GM19324 (cell line): Measurements from ENCODE around the gene NAGA.
"Not testable (repeated sequence)": the region's sequence is repeated elsewhere in the genome, so short reads cannot be mapped to it uniquely, and the experiment has no call there.

Experiments
- ATAC-seq: cut with Tn5 transposase; IDR thresholded peaks from one replicate; pipeline ENCODE4 v1.9.1; 2021; ENCODE audit warnings: mild to moderate bottlenecking, moderate library complexity; ENCODE audit not compliant: unreplicated experiment, low FRiP score

The NAGA gene

GRCh38 chr22:42076764-42077485 is 6.3 kb upstream of the NAGA start:
- ATAC-seq = no peak

GRCh38 chr22:42074846-42075676 is 4.4 kb upstream of the NAGA start:
- no peak for ATAC-seq

DNA sequence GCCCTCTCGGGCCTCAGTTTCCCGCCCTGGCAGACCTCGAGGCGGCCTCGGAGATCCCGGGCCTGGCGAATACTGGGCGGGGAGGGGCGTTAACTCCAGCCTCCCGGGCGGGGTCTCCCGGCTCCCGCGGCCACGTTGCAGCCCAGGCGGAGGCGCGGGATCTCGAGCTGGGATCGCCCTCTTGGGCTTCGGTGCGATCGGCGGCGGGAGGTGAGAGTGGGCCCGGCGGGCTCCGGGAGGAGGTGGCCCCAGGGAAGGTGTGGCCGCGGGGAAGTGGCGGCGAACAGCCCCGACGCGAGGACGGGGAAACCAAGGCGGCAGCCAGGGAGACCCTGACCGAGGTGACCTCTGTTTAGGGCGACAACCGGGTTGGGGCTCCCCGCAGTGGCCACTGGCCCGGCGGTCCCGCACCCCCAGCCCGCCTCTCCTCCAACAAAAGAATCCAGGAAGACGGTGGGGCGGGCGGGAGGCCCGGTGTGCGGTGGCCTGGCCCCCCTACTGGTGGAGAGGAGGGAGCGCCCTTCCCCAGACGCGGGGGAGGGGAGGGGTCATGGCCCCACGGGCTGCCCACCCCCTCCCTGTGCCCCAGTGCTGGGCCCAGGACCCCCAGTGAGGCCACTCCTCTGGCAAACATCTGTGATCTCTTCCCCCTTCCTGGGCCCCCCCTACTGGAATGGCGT is 3.7 kb upstream of the NAGA start, which contains the start of gene PHETA2:
Gene PHETA2 (plus strand): TSS at position 117 of the 680 bp plus-strand sequence. CDS start 3,046 bp downstream, outside the sequence.
- no peak for ATAC-seq

GRCh38 chr22:42073621-42074041 is 3.0 kb upstream of the NAGA start:
- ATAC-seq = no peak

- ATAC-seq = no peak
These were observed 2.2 kb upstream of the NAGA start for GRCh38 chr22:42072606-42073330.

DNA sequence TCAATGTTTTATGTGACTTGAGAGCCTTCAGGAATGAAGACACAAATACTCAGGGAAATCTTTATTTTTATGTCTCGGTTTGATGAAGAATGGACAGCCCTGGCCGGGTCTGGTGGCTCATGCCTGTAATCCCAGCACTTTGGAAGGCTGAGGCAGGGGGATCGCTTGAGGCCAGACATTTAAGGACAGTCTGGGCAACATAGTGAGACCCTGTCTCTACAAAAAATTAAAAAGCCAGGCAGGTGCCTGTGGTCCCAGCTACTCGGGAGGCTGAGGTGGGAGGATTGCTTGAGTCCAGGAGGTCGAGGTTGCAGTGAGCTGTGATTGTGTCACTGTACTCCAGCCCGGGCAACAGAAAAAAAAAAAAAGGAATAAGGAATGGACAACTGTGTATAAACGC is 896 bp upstream of the NAGA start:
- not testable (repeated sequence) for ATAC-seq

GRCh38 chr22:42069801-42070516 is 653 bp downstream of the NAGA start:
- ATAC-seq = no peak

DNA sequence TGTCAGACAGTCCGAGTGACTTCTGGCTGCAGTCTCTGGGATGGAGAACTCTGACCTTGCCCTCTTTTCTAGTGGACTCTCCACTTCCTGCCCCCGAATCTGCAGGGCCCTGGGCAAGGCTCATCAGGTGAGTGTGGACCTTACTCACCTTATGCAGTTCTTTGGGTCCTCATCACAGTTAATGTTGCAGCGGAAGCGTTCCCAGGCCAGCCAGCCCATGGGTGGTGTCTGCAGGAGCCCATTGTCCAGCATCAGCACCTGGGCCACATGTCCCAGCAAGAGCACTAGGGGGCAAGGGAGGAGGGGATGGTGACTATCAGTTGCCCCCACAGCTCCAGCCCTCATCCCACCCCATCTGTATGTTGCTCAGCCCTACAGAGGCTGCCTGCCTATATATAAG is 2.3 kb downstream of the NAGA start:
- ATAC-seq = no peak

DNA sequence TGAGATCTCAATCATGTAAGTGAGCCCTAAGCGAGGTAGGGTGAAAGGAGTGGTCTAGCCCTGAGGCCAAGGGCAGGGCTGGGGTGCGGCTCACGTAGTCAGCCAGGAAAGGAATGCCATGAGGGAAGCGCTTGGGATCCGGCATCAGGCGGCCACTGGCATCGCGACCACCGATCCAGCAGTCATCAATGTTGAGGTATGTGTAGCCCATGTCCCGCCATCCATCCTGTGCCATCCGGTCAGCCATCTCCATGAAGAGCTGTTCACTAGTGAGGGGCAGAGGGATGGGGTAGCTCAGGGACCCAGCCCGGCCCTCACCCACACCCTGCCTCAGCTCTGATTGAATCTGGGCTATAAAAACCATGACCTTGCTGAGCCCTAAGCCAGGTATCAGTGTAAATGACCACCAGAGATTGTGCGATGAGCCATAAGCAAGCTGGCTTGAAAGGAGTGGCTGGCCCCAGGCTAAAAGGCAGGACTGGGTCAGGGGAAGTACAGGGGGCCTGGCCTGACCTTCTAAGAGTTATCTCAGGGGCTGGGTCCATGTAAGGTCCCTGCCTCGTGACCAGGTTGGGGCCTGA is 2.9 kb downstream of the NAGA start:
- ATAC-seq = no peak

GRCh38 chr22:42066937-42067336 is 3.7 kb downstream of the NAGA start:
- ATAC-seq = no peak

- ATAC-seq = no peak
These were observed 4.4 kb downstream of the NAGA start for GRCh38 chr22:42066126-42066761.

DNA sequence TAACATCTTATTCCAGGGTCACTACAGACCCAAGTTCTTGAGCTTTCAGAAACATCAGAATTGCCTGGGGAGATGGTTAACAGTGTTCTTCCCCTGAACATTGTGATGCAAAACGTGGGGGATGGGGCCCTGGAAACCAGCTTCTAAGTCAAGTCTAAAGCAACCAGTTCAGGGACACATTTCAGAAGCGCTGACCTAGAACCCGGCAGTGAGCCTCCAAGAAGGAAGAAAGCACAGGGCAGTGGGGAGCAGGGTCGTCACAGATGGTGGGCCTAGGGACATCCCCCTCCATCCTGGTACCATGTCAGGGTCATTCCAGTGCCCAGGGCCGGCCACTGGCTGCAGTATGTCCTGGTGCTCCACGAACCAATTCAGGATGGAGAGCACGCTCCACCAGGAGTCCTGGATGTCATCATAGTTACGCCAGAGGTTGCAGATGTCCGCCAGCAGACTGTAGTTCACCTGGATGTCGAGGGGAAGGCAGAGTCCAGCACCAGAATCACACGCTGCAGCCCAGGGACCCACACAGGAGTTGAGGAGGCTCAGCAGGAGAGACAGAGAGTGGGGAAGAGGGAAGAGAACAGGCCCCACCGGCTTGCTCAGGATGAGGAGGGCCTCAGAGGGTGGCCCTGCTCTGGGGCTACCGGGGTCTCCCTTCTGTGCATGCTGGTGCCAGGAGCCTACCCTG is 5.0 kb downstream of the NAGA start:
- no peak for ATAC-seq

GRCh38 chr22:42064629-42065028 is 6.0 kb downstream of the NAGA start:
- no peak for ATAC-seq

- ATAC-seq = no peak
These were observed 8.0 kb downstream of the NAGA start for GRCh38 chr22:42062506-42063170.

GRCh38 chr22:42061041-42061440 is 9.6 kb downstream of the NAGA start:
- ATAC-seq = no peak

DNA sequence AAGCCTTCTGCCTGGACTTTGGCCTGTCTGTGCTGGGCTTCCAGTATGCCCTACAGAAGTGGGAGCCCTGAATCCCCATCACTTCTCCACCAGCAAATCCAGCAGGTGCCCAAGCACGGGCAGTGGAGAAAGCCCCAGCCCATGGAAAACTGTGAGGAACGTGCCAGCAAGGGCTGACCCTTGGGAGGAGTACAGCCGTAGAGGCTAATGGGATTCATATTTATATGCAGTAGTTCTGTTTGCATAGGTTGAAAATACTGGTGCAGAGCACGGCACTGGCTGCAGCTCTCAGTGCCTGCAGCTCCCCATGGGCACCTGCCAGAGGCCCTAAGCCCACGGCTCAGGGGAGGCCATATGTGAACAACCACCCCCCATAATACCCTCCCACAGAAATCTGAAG is 10.1 kb downstream of the NAGA start:
- no peak for ATAC-seq

GRCh38 chr22:42056757-42057511 is 13.7 kb downstream of the NAGA start:
- no peak for ATAC-seq
